B cell (primary cell): ENCODE results near the gene FBXL4. TPM values are rescaled to one million over a fixed set of nuclear protein-coding genes. Genes with fewer than 3 reads are reported as not detected.

ENCODE experiments used
- ATAC-seq: fragments of 200-7000 bp; cut with Tn5 transposase; one replicate; pipeline ENCODE4 v1.10.0; 2021; ENCODE audit warnings: low read depth, mild to moderate bottlenecking, moderate number of reproducible peaks, moderate library complexity
- CTCF ChIA-PET: fragments of 350-600 bp; sonication (Branson Sonifier 250); formaldehyde crosslinking; loops from one replicate; lab custom pipeline; 2021; ENCODE audit warnings: antibody characterized with exemption, inconsistent platforms; lab: Charles Lee
- POLR2A ChIA-PET: fragments of 350-600 bp; sonication (Branson Sonifier 250); formaldehyde crosslinking; loops from one replicate; lab custom pipeline; 2021; ENCODE audit warnings: antibody characterized with exemption; lab: Charles Lee
- DNase-seq: peaks from one replicate; pipeline ENCODE4 v3.0.0; 2013
- H2AFZ ChIP-seq: 2 replicates; pipeline ENCODE4 v1.6.1; 2012; ENCODE audit warnings: mild to moderate bottlenecking, low read depth, low read length; ENCODE audit not compliant: insufficient read depth, poor library complexity, severe bottlenecking
- H3K27ac ChIP-seq, 2 donors: 1 replicate in 1 of 2; 2 replicates in 1 of 2; pipeline ENCODE4 v1.5.1; 2012 to 2013; ENCODE audit warnings: low read length in 2 of 2, mild to moderate bottlenecking in 2 of 2, moderate library complexity in 1 of 2
- H3K27me3 ChIP-seq, 4 experiments: fragments of 200-600 bp in 1 of 4; sonication (generic) in 1 of 4; replicated peaks in 1 of 4; 1 replicate in 2 of 4; 2 replicates in 2 of 4; pipeline versions ENCODE4 v1.6.1 to v1.7.0; 2013 to 2016; ENCODE audit warnings: low read length in 3 of 4, mild to moderate bottlenecking in 2 of 4, mixed read lengths in 1 of 4, moderate library complexity in 1 of 4; ENCODE audit not compliant: insufficient read depth in 4 of 4, control insufficient read depth in 3 of 4; ENCODE audit errors: control extremely low read depth in 1 of 4
- H3K36me3 ChIP-seq, 2 experiments: replicated peaks in 1 of 2; 1 replicate in 1 of 2; 2 replicates in 1 of 2; pipeline versions ENCODE4 v1.6.1 to v1.7.1; 2013; ENCODE audit warnings: low read length in 1 of 2; ENCODE audit not compliant: insufficient read depth in 2 of 2, control insufficient read depth in 1 of 2; ENCODE audit errors: control extremely low read depth in 1 of 2, extremely low read depth in 1 of 2
- H3K4me1 ChIP-seq, 2 donors: fragments of 200-600 bp in 1 of 2; sonication (generic) in 1 of 2; 1 replicate in 1 of 2; 2 replicates in 1 of 2; pipeline versions ENCODE4 v1.5.1 to v1.6.1; 2013 to 2017; ENCODE audit warnings: low read length in 2 of 2; ENCODE audit not compliant: control insufficient read depth in 2 of 2, insufficient read depth in 2 of 2
- H3K4me2 ChIP-seq: replicated peaks from 2 replicates; pipeline ENCODE3; 2012; ENCODE audit warnings: mild to moderate bottlenecking, low read depth, low read length; ENCODE audit not compliant: poor library complexity, severe bottlenecking
- H3K4me3 ChIP-seq, 5 experiments: fragments of 200-600 bp in 1 of 5; sonication (generic) in 1 of 5; 1 replicate in 3 of 5; 2 replicates in 2 of 5; pipeline versions ENCODE4 v1.5.1 to v1.7.0; 2011 to 2016; ENCODE audit warnings: low read length in 4 of 5, mild to moderate bottlenecking in 4 of 5, low read depth in 2 of 5, control low read depth in 1 of 5, moderate library complexity in 1 of 5; ENCODE audit not compliant: insufficient read depth in 1 of 5; ENCODE audit errors: control extremely low read depth in 1 of 5, extremely low read depth in 1 of 5
- H3K79me2 ChIP-seq: fragments of 200-600 bp; sonication (generic); one replicate; pipeline ENCODE4 v1.6.0; 2016; ENCODE audit warnings: low read length; ENCODE audit not compliant: control insufficient read depth, insufficient read depth
- H3K9ac ChIP-seq: fragments of 200-600 bp; sonication (generic); 2 replicates; pipeline ENCODE4 v1.6.1; 2017; ENCODE audit warnings: mild to moderate bottlenecking, low read length, moderate library complexity
- H3K9me3 ChIP-seq, 3 donors: one replicate each; pipeline versions ENCODE4 v1.6.1 to v1.7.1; 2013; ENCODE audit warnings: low read length in 2 of 3; ENCODE audit not compliant: control insufficient read depth in 2 of 3, insufficient read depth in 1 of 3; ENCODE audit errors: control extremely low read depth in 1 of 3
- H4K20me1 ChIP-seq: 2 replicates; pipeline ENCODE4 v1.6.0; 2012; ENCODE audit warnings: mild to moderate bottlenecking, low read length; ENCODE audit not compliant: insufficient read depth, control insufficient read depth, poor library complexity, severe bottlenecking
- H3K27ac Mint-ChIP-seq: one replicate; pipeline ENCODE4 v1.8.0; 2021; ENCODE audit warnings: mixed read lengths
- H3K27me3 Mint-ChIP-seq: one replicate; pipeline ENCODE4 v1.8.0; 2021; ENCODE audit warnings: mixed read lengths
- H3K4me1 Mint-ChIP-seq: one replicate; pipeline ENCODE4 v1.8.0; 2021; ENCODE audit warnings: mixed read lengths
- H3K4me3 Mint-ChIP-seq: one replicate; pipeline ENCODE4 v1.8.0; 2021; ENCODE audit warnings: mixed read lengths
- H3K9me3 Mint-ChIP-seq: one replicate; pipeline ENCODE4 v1.8.0; 2022; ENCODE audit warnings: mixed read lengths; ENCODE audit not compliant: insufficient read depth
- CTCF ChIP-seq: fragments of 200-600 bp; IDR thresholded peaks from one replicate; pipeline ENCODE4 v1.8.0; 2022; ENCODE audit warnings: antibody characterized with exemption, mild to moderate bottlenecking
- EZH2 ChIP-seq: IDR thresholded peaks from 2 replicates; pipeline ENCODE4 v1.6.1; 2012; ENCODE audit warnings: borderline replicate concordance, low read depth, mild to moderate bottlenecking, moderate library complexity, low read length; ENCODE audit not compliant: insufficient read depth, poor library complexity, severe bottlenecking
- WGBS: methylation state at CpG from one replicate; pipeline ENCODE4 v1.1.5; 2013; ENCODE audit warnings: missing lambda C conversion rate; ENCODE audit not compliant: insufficient coverage; 5-methylcytosine and 5-hydroxymethylcytosine counted together
- intact Hi-C: fragments of 100-400 bp; cut with micrococcal nuclease; formaldehyde crosslinking; loops from one replicate; pipeline ENCODE4 v1.10.0; 2022
- polyA plus RNA-seq: library from polyadenylated mRNA; depleted of rRNA; stranded (reverse); fragments of >200 nt; gene quantifications from 2 replicates; pipeline ENCODE4 v1.2.3, GENCODE V29; 2012
- total RNA-seq, 2 donors: library from RNA; stranded (reverse); fragments of 120-200 nt in 1 of 2; gene quantifications; 1 replicate in 1 of 2; 2 replicates in 1 of 2; pipeline versions ENCODE4 v1.2.3 to v1.2.4, GENCODE V29; 2013 to 2022

The FBXL4 gene
- total and polyA plus RNA-seq, 2 donors (not counting 1 experiment from before 2014, with no cell fraction given): 9.2 to 22.0 TPM

- Histone ChIP-seq H4K20me1 (no peaks in the 10 kb centered on the region), H3K27me3 (peaks cover 1 to 77% (median 70%) of the 10 kb centered on the region in 4 experiments), H3K9ac (peak overlapping the region; percentile 0), H3K4me3 (peak overlapping the region in 2 of 5 experiments; percentile 29 to 39), H3K36me3 (no peaks in the 10 kb centered on the region), H3K79me2 (no peaks in the 10 kb centered on the region), H3K9me3 (peaks cover 0 to 42% (median 0%) of the 10 kb centered on the region in 3 donors), H2AFZ (peak overlapping the region; percentile 47), H3K4me2 (peak overlapping the region; percentile 100), H3K4me1 (peaks cover 49 to 60% of the 10 kb centered on the region in 2 donors), H3K27ac (no peak overlapping the region)
- Mint-ChIP-seq H3K4me1 (peaks cover 43% of the 10 kb centered on the region), H3K27ac (no peak overlapping the region), H3K27me3 (peaks cover 82% of the 10 kb centered on the region), H3K4me3 (peak overlapping the region; percentile 77), H3K9me3 (no peaks in the 10 kb centered on the region)
- WGBS: 6% methylated on average over 75 of the region's 76 CpGs
- intact Hi-C loops: loop anchor here (10.0 kb wide), 1 partner anchor 1911 kb away; the partner anchor contains the start of gene KLHL32
- CTCF ChIA-PET: interaction anchor here (1.2 to 2.3 kb wide), 2 partner anchors 9 to 284 kb away, joined by 4 to 6 read pairs; no protein-coding TSS in a partner anchor
- DNase-seq (peak; percentile 51), ATAC-seq (no peak)
- no peak for TF ChIP-seq CTCF
- no peak for TF ChIP-seq EZH2
- POLR2A ChIA-PET: no interaction called here
These were observed 112.4 kb downstream of the FBXL4 start for GRCh38 chr6:98835149-98836024.
